A204.1 (cell line): ENCODE measurements around the gene SLC44A1.

ENCODE experiments used
- FAIRE-seq: peaks from 2 replicates; lab custom pipeline; 2012; peaks lifted over from hg19 to GRCh38; lab: Jason Lieb, UNC

Gene SLC44A1

DNA sequence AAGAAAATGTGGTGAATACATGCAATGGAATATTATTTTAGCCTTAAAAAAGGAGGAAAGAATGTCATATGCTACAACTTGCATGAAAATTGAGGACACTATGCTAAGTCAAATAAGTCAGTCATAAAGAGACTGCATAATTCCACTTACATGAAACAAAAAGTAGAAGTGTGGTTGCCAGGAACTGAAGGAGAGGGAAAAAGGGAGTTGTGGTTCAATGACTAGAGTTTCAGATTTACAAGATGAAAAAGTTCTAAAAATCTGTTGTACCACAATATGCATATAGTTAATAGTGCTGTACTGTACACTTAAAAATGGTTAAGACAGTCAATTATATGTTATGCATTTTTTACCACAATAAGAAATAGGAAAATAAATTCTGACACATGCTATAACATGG is 95.4 kb downstream of the SLC44A1 start:
- FAIRE-seq, result no peak

DNA sequence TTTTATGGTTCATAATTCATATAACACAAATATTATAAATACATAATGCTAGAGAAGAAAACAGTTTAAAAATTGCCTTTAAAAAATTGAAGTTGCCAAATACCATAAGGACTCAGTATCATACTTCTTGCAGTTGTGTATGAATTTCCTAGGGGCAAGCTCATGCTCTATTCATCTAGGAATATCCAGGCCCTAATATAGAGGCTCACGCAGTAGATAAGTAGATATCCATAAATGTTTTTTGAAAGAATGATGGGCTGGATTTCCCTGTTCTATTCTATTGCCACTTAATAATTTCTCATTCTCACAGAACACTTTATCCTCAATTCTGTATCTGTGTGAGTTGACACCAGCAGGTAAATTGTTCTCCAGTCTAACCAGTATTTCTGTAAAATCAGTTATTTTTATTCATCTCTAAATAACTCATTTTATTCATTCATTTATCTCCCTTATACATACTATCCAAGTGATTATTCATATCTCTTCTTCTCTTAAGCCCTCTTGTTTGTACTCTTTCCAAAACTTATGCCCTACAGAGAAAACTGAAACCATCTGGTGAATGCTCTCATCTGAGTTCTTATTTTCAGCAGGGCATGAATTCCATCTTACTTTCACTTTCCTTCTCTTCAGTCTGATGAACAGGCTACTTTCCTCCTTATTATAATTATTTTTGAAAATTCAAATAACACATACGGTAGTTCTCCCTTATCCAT is 97.1 kb downstream of the SLC44A1 start:
- FAIRE-seq, result peak; percentile 70

GRCh38 chr9:105342147-105342505 is 97.7 kb downstream of the SLC44A1 start:
- no peak for FAIRE-seq

- no peak for FAIRE-seq
These were observed 99.8 kb downstream of the SLC44A1 start for GRCh38 chr9:105344283-105344682.

DNA sequence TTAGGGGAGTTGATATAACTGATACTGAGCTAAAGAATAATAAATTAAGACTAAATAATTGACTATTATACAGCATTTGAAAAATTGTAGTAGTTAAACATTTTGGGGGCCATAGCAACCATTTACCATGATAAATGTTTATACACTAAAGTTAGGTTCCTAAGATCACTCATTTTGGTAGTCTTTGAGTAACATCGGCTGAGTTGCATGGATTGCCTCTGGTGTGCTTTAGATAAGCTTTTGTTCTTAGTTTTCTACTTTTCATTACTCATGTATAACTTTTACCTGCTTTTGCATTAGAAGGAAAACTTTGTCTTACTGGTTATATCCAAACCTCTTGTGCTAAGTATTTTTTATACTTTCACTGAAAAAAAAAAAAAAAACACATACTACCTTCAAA is 101.2 kb downstream of the SLC44A1 start:
- FAIRE-seq, result no peak

- no peak for FAIRE-seq
These were observed 101.8 kb downstream of the SLC44A1 start for GRCh38 chr9:105346273-105346672.

GRCh38 chr9:105354448-105354847 is 110.0 kb downstream of the SLC44A1 start:
- FAIRE-seq, result no peak

DNA sequence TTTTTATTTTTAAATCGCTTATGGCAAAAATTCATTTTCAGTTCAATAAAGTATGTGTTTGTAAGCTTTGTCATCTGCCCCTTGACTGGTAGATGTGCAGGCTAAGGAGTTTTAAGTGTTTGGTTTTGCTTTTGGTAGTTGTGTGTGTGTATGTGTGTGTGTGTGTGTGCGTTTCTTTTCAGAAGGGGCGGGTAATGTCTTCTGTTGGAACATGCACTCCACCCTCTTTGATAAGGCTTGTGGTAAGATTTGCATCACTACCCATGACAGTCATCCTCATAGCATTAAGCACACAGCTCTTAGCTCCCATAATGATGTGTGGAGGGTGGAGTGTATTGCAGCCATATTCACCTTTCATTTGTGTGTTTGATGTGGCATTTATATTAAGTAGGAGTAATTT is 111.3 kb downstream of the SLC44A1 start:
- FAIRE-seq, result no peak

DNA sequence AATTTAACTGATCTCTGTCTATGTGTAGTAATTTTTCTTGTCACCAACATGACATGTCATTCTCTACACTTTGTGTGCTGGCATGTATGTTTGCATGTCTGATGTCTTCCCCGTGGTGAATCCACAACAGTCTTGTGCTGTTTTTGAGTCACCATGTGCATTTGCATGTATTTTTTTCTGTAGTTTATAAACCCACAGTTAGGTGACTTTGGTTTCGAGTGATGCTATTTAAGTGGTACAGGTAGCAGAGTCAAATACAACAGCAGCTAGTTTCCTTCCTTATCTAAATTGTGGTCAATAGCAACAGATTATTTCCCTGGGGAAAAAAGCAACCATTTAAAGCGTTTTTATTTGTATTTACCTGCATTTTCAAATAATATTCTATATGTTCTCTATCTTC is 113.5 kb downstream of the SLC44A1 start:
- FAIRE-seq, result no peak

DNA sequence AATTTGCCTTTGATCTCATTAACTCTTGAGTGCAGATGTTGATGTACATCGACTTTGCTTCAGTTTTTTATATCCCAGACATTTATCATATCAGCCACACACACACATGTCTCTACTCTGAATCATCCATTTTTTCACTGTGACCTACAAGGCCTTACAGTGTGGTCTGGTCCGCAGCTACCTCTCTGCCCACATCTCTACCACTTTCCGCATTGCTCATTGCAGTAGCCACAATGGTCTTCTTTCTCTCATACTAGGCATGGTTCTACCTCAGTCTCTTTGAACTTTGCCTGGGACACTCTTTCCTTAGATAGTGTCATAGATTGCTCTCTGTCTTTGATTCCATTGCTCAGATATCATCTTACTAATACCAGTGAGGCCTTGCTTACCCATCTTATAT is 115.4 kb downstream of the SLC44A1 start:
- no peak for FAIRE-seq

DNA sequence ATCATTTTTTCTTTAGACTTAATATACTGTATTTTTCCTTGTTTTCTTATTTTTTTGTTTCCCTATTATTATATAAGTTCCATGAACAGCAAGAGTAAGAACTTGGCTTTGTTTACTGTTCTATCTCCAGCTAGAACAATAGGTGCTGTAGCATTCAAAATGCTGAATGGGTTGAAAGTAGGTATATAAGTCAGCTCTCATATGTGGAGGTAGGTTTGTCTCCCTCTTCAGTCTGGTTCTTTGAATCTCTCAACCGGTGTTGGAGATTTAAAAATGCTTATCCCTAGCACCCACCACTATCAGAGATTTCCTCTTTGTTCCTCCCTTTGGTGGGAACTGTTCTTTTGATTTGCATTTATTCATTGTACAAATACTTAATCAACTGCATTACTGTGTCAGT is 115.9 kb downstream of the SLC44A1 start:
- no peak for FAIRE-seq

GRCh38 chr9:105361873-105362272 is 117.4 kb downstream of the SLC44A1 start:
- FAIRE-seq, result no peak

- no peak for FAIRE-seq
These were observed 118.0 kb downstream of the SLC44A1 start for GRCh38 chr9:105362470-105362869.

DNA sequence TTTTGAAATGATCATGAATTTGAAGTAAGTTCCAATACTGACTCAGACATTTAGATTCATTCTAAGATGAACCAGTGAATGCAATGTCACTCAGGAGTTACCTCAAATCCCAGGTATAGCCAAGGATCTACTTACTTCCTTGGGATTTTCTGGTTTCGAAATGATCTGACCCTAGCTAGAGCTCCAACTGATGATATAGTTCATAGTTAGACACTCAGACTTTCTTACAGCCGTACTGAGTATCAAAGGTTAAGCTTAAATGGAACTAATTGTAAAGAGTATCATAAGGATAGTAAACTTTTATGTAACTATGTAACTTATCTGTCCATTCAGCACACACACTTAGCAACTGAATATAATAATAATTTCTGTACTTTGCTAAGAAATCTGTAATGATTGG is 119.4 kb downstream of the SLC44A1 start:
- peak; percentile 47 for FAIRE-seq

GRCh38 chr9:105369911-105370310 is 125.5 kb downstream of the SLC44A1 start:
- FAIRE-seq, result no peak

GRCh38 chr9:105373723-105374122 is 129.3 kb downstream of the SLC44A1 start:
- FAIRE-seq, result no peak

GRCh38 chr9:105375323-105375722 is 130.9 kb downstream of the SLC44A1 start:
- FAIRE-seq, result no peak

GRCh38 chr9:105376893-105377292 is 132.4 kb downstream of the SLC44A1 start:
- FAIRE-seq, result peak; percentile 78

DNA sequence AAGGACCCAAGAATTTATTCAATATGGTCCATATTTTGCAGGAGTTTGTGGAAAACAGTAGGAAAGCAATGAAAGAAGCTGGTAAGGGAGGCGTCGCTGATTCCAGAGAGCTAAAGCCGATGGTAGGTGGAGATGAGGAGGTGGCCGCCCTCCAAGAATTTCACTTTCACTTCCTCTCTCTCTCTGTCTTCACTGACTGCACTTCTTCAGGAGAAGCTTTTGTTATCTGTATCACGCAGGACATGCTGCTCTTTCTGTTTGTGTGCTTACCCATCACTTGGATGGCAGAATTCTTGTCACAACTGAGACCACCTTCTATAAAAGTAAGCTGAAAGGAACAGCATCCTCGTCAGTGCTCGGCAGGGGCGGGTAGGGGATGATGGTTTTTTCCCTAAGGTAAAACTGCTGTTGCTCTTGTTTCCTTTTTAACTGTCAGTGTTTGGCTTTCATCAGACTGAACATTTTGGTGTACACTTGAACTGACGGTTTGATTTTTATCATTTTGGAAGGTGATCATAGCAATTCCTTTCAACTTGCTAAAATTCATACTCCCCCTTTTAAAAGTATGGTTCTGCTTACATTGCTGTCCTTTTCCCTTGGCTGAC is 141.0 kb downstream of the SLC44A1 start:
- FAIRE-seq, result no peak

DNA sequence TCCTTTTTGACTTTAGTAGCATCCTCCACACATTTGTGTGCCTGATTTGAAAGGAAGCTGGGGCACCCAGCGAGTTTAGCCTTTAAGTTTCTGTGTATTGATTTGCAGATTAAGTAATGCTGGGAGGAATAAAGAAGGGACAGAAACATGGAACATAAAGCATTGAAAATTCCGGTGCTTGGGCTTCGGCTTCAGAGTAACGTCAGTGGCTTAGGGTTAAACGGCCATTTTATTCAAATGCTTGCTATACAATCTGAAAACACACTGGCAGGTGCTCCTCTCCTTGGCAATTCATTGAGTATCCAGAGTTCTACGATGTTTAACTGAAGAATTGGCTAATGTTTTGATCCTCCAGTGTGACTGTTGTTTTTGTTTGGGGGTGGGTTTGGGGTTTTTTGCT is 145.3 kb downstream of the SLC44A1 start:
- no peak for FAIRE-seq

DNA sequence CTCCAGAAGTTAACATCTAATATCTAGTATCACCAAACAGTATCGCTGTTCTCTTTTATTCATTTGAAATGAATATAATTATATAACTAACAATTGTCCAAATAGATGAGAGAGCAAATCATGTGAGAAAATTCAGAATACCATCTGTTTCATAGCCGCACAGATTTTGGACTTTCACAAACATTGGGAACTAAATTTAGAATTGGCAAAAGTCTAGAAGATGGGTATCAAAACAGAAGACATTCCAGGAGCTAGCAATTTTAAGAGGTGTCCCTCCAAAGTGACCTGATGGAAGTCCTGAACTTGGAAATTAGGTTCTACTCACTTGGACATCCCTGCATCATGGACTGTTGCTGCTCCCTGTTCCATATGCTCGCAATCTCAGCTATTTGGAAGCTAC is 146.4 kb downstream of the SLC44A1 start:
- FAIRE-seq, result no peak

DNA sequence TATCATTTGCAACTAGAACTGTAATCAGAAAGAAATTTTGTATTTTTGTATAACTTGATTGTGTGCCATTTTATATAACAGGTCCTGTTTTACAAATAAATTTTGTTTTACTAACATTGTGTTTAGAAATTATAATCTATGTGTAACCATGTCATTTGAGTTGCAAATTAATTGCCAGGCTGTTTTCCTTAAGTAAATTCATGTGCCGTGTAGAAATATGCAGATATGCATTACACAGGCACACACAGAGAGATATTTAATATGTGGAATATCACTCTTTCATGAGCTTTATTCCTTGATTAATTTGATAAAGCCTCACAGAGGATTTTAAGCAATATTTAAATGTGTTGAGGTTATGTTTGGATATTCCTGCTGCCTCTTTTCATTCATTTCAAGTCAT is 146.8 kb downstream of the SLC44A1 start:
- FAIRE-seq, result no peak

GRCh38 chr9:105392531-105392930 is 148.1 kb downstream of the SLC44A1 start:
- FAIRE-seq, result no peak

DNA sequence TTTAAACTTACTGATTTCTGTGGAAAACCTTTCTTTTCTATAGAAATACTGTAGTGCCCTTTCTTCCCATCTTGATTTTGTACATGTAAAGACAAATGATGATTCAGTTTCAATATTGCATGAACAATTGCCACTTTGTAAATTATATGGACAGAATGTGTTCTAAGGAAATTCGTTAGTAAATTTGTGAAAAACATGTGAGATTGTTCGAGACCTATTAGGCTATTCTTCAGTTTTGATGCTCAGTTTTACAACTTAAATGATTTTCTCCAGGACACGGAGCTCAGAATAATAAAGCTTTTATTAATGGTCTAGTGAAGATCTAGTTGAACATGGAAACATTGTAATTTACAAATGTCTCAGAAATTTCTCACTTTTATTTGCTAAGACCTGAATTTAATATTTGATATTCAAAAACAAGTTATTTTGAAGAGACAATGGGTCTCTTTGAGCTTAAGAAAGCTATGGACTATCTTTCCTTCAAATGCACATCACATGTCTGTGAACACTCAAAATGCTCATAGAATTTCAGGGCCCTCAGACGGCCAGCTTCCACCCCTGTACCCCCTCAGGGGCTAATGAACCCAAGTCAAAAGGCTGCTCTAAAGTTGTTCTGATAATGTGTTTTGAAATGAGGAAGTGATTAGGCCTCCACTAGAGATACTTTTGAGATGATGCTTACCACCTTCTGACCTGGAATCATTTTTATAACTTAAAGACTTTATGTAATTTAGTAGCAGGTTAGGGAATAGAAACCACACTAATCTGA is 149.3 kb downstream of the SLC44A1 start:
- FAIRE-seq, result no peak
